ENCODE data around the gene S100A4. TPM values are rescaled to one million over a fixed set of nuclear protein-coding genes. Genes with fewer than 3 reads are reported as not detected.
"Not testable (repeated sequence)": the region's sequence is repeated elsewhere in the genome, so short reads cannot be mapped to it uniquely, and the experiment has no call there.

S100A4 gene
- total RNA-seq, 1 experiment from 2014 or later: 384 TPM

GRCh38 chr1:153575497-153575896 lies 29.9 kb upstream of the S100A4 start:
- intact Hi-C loops (cut with micrococcal nuclease); H3K4me2 ChIP-seq (ENCODE audit: low read length); POLR2A ChIA-PET: not testable (repeated sequence)

GRCh38 chr1:153575081-153575491 lies 29.5 kb upstream of the S100A4 start:
- H3K9me3 ChIP-seq (ENCODE audit: control insufficient read depth in 1 of 2, insufficient read depth in 1 of 2, low read depth in 1 of 2, low read length in 2 of 2); H3K9ac ChIP-seq (ENCODE audit: low read length); BruUV-seq (replicated peaks); H3K4me2 ChIP-seq (ENCODE audit: low read length); H4K20me1 ChIP-seq (ENCODE audit: insufficient read depth); H3K27me3 ChIP-seq (ENCODE audit: insufficient read depth, low read length); H3K36me3 ChIP-seq (ENCODE audit: control insufficient read depth in 1 of 2, insufficient read depth in 2 of 2, low read length in 2 of 2); RAD21 ChIA-PET (ENCODE audit: low non-redundant PET in 1 of 2, low total read pairs in 2 of 2, uncharacterized antibody in 2 of 2, unreplicated experiment in 2 of 2); H3K79me2 ChIP-seq (ENCODE audit: insufficient read depth, low read length); ATAC-seq; H3K9me2 ChIP-seq (ENCODE audit: insufficient read depth); DNase-seq (ENCODE audit: low read depth, low spot score); CTCF ChIA-PET; H2AFZ ChIP-seq (ENCODE audit: low read depth, low read length, poor library complexity, severe bottlenecking); H3K27ac ChIP-seq (ENCODE audit: low read depth, low read length); H3K4me3 ChIP-seq (replicated peaks in 1 of 2; ENCODE audit: low read depth in 1 of 2, low read length in 2 of 2); POLR2A ChIA-PET; intact Hi-C loops (cut with micrococcal nuclease): not testable (repeated sequence)
- peaks cover 18 to 45% of the 10 kb centered on the region in 2 experiments for H3K4me1 ChIP-seq (ENCODE audit: control insufficient read depth in 1 of 2, insufficient read depth in 2 of 2, low read length in 2 of 2)

More at GRCh38 chr1:153575497-153575896, 29.9 kb upstream of the S100A4 start:
- RAD21 ChIA-PET (ENCODE audit: low non-redundant PET in 1 of 2, low total read pairs in 2 of 2, uncharacterized antibody in 2 of 2, unreplicated experiment in 2 of 2); H3K27me3 ChIP-seq (ENCODE audit: insufficient read depth, low read length); H3K9ac ChIP-seq (ENCODE audit: low read length); H4K20me1 ChIP-seq (ENCODE audit: insufficient read depth); ATAC-seq; H3K9me2 ChIP-seq (ENCODE audit: insufficient read depth); H2AFZ ChIP-seq (ENCODE audit: low read depth, low read length, poor library complexity, severe bottlenecking); H3K27ac ChIP-seq (ENCODE audit: low read depth, low read length); H3K79me2 ChIP-seq (ENCODE audit: insufficient read depth, low read length); H3K9me3 ChIP-seq (ENCODE audit: control insufficient read depth in 1 of 2, insufficient read depth in 1 of 2, low read depth in 1 of 2, low read length in 2 of 2); DNase-seq (ENCODE audit: low read depth, low spot score); H3K4me3 ChIP-seq (replicated peaks in 1 of 2; ENCODE audit: low read depth in 1 of 2, low read length in 2 of 2); BruUV-seq (replicated peaks); H3K36me3 ChIP-seq (ENCODE audit: control insufficient read depth in 1 of 2, insufficient read depth in 2 of 2, low read length in 2 of 2): not testable (repeated sequence)
- CTCF ChIA-PET: interaction anchor here (2.8 kb wide), 1 partner anchor 52 kb away, joined by 11 read pairs; the partner anchor contains the start of genes S100A1 and S100A13
- peaks cover 18 to 45% of the 10 kb centered on the region in 2 experiments for H3K4me1 ChIP-seq (ENCODE audit: control insufficient read depth in 1 of 2, insufficient read depth in 2 of 2, low read length in 2 of 2)

- H3K4me3 ChIP-seq (replicated peaks in 1 of 2; ENCODE audit: low read depth in 1 of 2, low read length in 2 of 2): no peak overlapping the region
- ATAC-seq (no peak), DNase-seq (ENCODE audit: low read depth, low spot score) (no peak)
- no peak overlapping the region for H2AFZ ChIP-seq (ENCODE audit: low read depth, low read length, poor library complexity, severe bottlenecking)
- peaks cover 28 to 53% of the 10 kb centered on the region in 2 experiments for H3K4me1 ChIP-seq (ENCODE audit: control insufficient read depth in 1 of 2, insufficient read depth in 2 of 2, low read length in 2 of 2)
- intact Hi-C loops (cut with micrococcal nuclease): loop anchor here (2.0 kb wide), 1 partner anchor 43 kb away; the partner anchor contains the start of gene S100A14
- no peaks in the 10 kb centered on the region for H3K9me2 ChIP-seq (ENCODE audit: insufficient read depth)
- H3K36me3 ChIP-seq (ENCODE audit: control insufficient read depth in 1 of 2, insufficient read depth in 2 of 2, low read length in 2 of 2): no peaks in the 10 kb centered on the region
- H3K9ac ChIP-seq (ENCODE audit: low read length): peak overlapping the region; percentile 43; the same call in 1 of the 2 replicates
- CTCF ChIA-PET: interaction anchor here (0.9 to 3.6 kb wide), 15 partner anchors 8 to 103 kb away, joined by 3 to 33 read pairs (median 6); partner anchors contain the start of genes CHTOP, S100A1, S100A13 and S100A14
- no peaks in the 10 kb centered on the region for H3K27me3 ChIP-seq (ENCODE audit: insufficient read depth, low read length)
- no peaks in the 10 kb centered on the region for H4K20me1 ChIP-seq (ENCODE audit: insufficient read depth)
- no peaks in the 10 kb centered on the region for H3K79me2 ChIP-seq (ENCODE audit: insufficient read depth, low read length)
- POLR2A ChIA-PET: interaction anchor here (1.3 to 4.2 kb wide), 6 partner anchors 40 to 417 kb away, joined by 3 to 38 read pairs (median 15); partner anchors contain the start of genes CHTOP, RPS27, S100A14 and S100A16
- no peaks in the 10 kb centered on the region for H3K9me3 ChIP-seq (ENCODE audit: control insufficient read depth in 1 of 2, insufficient read depth in 1 of 2, low read depth in 1 of 2, low read length in 2 of 2)
- H3K27ac ChIP-seq (ENCODE audit: low read depth, low read length): peak overlapping the region; percentile 57; the same call in 1 of the 2 replicates
- peak overlapping the region; percentile 62 for H3K4me2 ChIP-seq (ENCODE audit: low read length)
- TF ChIP-seq MAX (IDR thresholded peaks at IDR 0.05): no peak
- TF ChIP-seq REST (IDR thresholded peaks at IDR 0.05; ENCODE audit: low read depth): no peak
- TF ChIP-seq EZH2phosphoT487 (IDR thresholded peaks at IDR 0.05; ENCODE audit: borderline replicate concordance): no peak
- no peak for TF ChIP-seq ELF1 (IDR thresholded peaks at IDR 0.05; ENCODE audit: borderline replicate concordance, low read depth)
- TF ChIP-seq EZH2 (IDR thresholded peaks at IDR 0.05): no peak
- no peak for TF ChIP-seq TCF7L2 (IDR thresholded peaks at IDR 0.05; ENCODE audit: borderline replicate concordance, extremely low read depth, insufficient read depth, insufficient read length)
- no peak for TF ChIP-seq RAD21 (IDR thresholded peaks at IDR 0.05; ENCODE audit: low read depth)
- RAD21 ChIA-PET (ENCODE audit: low non-redundant PET in 1 of 2, low total read pairs in 2 of 2, uncharacterized antibody in 2 of 2, unreplicated experiment in 2 of 2): interaction anchor here (1.7 to 1.9 kb wide), 3 partner anchors 39 to 44 kb away, joined by 3 to 8 read pairs (median 5); partner anchors contain the start of genes S100A14 (in 1 of the 2) and S100A16 (in 1 of the 2)
- BruUV-seq (replicated peaks): no TSS peak
Measured at GRCh38 chr1:153573351-153573750, 27.7 kb upstream of the S100A4 start.
